PC-3 (cell line): ENCODE results near the gene MTMR2. TPM values are rescaled to one million over a fixed set of nuclear protein-coding genes. Genes with fewer than 3 reads are reported as not detected.

Experiments used
- ATAC-seq: fragments of 200-7000 bp; cut with Tn5 transposase; 2 replicates; pipeline ENCODE4 v1.9.1; 2020; ENCODE audit warnings: mild to moderate bottlenecking, moderate library complexity
- BruUV-seq: library from RNA; stranded (reverse); fragments of 400-500 nt; replicated peaks from 2 replicates; lab custom pipeline; 2021; lab: Mats Ljungman, UMichigan
- CTCF ChIA-PET: fragments of 300-600 bp; sonication (Branson Sonifier 250); formaldehyde crosslinking; loops from one replicate; lab custom pipeline; 2022; ENCODE audit warnings: antibody characterized with exemption; lab: Charles Lee
- POLR2A ChIA-PET: fragments of 300-600 bp; sonication (Branson Sonifier 250); formaldehyde crosslinking; loops from one replicate; lab custom pipeline; 2022; ENCODE audit warnings: antibody characterized with exemption; ENCODE audit not compliant: unreplicated experiment; lab: Charles Lee
- DNase-seq: peaks from one replicate; pipeline ENCODE4 v3.0.0-alpha.2; 2015
- H2AFZ ChIP-seq: fragments of 300-600 bp; sonication (generic); 2 replicates; pipeline ENCODE4 v1.6.0; 2016; ENCODE audit warnings: antibody characterized with exemption, low read length
- H3F3A ChIP-seq: fragments of 300-600 bp; sonication (generic); one replicate; pipeline ENCODE4 v1.6.0; 2017; ENCODE audit warnings: antibody characterized with exemption, low read length, control low read depth, mild to moderate bottlenecking; ENCODE audit not compliant: unreplicated experiment
- H3K27ac ChIP-seq: fragments of 300-600 bp; sonication (generic); 2 replicates; pipeline ENCODE4 v1.5.1; 2016; ENCODE audit warnings: mild to moderate bottlenecking, low read length
- H3K27me3 ChIP-seq: fragments of 300-600 bp; sonication (generic); 2 replicates; pipeline ENCODE4 v1.6.1; 2016; ENCODE audit warnings: low read length, mixed read lengths
- H3K36me3 ChIP-seq: fragments of 300-600 bp; sonication (generic); 2 replicates; pipeline ENCODE4 v1.6.1; 2016; ENCODE audit warnings: low read depth, mixed run types, low read length, mixed read lengths
- H3K4me1 ChIP-seq: fragments of 300-600 bp; sonication (generic); 2 replicates; pipeline ENCODE4 v1.5.1; 2016; ENCODE audit warnings: low read length; ENCODE audit not compliant: insufficient read depth
- H3K4me2 ChIP-seq: fragments of 300-600 bp; sonication (generic); 2 replicates; pipeline ENCODE4 v1.6.0; 2016; ENCODE audit warnings: low read length
- H3K4me3 ChIP-seq: fragments of 300-600 bp; sonication (generic); 2 replicates; pipeline ENCODE4 v1.5.1; 2016; ENCODE audit warnings: mild to moderate bottlenecking, low read length, mixed read lengths
- H3K79me2 ChIP-seq: fragments of 300-600 bp; sonication (generic); 2 replicates; pipeline ENCODE4 v1.6.1; 2017; ENCODE audit warnings: low read length, mixed read lengths
- H3K9ac ChIP-seq: fragments of 300-600 bp; sonication (generic); 2 replicates; pipeline ENCODE4 v1.6.0; 2016; ENCODE audit warnings: mild to moderate bottlenecking, low read length
- H3K9me2 ChIP-seq: fragments of 300-600 bp; sonication (generic); replicated peaks from 2 replicates; pipeline ENCODE4 v1.6.1; 2016; ENCODE audit warnings: mixed run types, low read length, mixed read lengths
- H3K9me3 ChIP-seq: fragments of 300-600 bp; sonication (generic); 2 replicates; pipeline ENCODE4 v1.6.1; 2016; ENCODE audit warnings: low read length, mixed read lengths
- H4K20me1 ChIP-seq: fragments of 300-600 bp; sonication (generic); 2 replicates; pipeline ENCODE4 v1.6.1; 2016; ENCODE audit warnings: low read length, mixed read lengths
- EZH2 ChIP-seq: fragments of 300-600 bp; sonication (generic); IDR thresholded peaks from one replicate; pipeline ENCODE4 v1.6.1; 2017; ENCODE audit warnings: antibody characterized with exemption, mild to moderate bottlenecking, low read length; ENCODE audit not compliant: unreplicated experiment
- EZH2phosphoT487 ChIP-seq: fragments of 300-600 bp; sonication (generic); IDR thresholded peaks from 2 replicates; pipeline ENCODE4 v1.6.1; 2018; ENCODE audit warnings: mild to moderate bottlenecking, antibody characterized with exemption, low read length, borderline replicate concordance
- intact Hi-C: fragments of 100-400 bp; cut with micrococcal nuclease; formaldehyde crosslinking; loops from 2 replicates; pipeline ENCODE4 v1.9.0; 2023
- total RNA-seq: library from RNA; depleted of rRNA; stranded (reverse); fragments of >200 nt; gene quantifications from 2 replicates; pipeline ENCODE4 v1.2.3, GENCODE V29; 2014
- TF ChIP-seq, protein P1 (sequence below): fragments of 300-600 bp; sonication (generic); conservative IDR thresholded peaks from 2 replicates; pipeline ENCODE4 v1.5.1; 2017; ENCODE audit warnings: antibody characterized with exemption, low read depth, mild to moderate bottlenecking, low read length

MTMR2 gene
- total RNA-seq, 1 experiment from 2014 or later, result 31.7 TPM

DNA sequence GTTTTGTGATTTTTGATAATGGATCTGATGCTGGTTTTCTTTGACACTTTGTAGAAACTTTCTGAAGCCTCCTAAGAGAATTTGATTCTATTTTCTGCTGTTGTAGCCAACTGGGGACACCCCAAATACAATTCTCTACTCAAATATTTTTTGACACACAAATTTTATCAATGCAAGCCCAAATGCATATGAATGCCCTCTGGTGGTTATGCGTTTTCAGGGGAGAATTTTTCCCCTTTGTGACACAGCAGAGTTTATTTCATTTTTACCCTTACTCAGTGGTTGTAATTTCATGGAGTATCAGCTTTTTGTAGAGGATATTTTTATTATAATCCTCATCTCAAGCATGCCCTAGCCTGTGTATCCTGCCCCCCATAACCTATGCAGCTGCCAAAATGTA lies 44.7 kb upstream of the MTMR2 start:
- Histone ChIP-seq H3K4me3 (no peak overlapping the region), H3K9ac (no peak overlapping the region), H3F3A (no peaks in the 10 kb centered on the region), H2AFZ (no peak overlapping the region), H4K20me1 (no peaks in the 10 kb centered on the region), H3K9me2 (no peaks in the 10 kb centered on the region), H3K9me3 (no peaks in the 10 kb centered on the region), H3K79me2 (no peaks in the 10 kb centered on the region), H3K27me3 (no peaks in the 10 kb centered on the region), H3K4me2 (no peak overlapping the region), H3K4me1 (no peaks in the 10 kb centered on the region), H3K27ac (no peak overlapping the region), H3K36me3 (no peaks in the 10 kb centered on the region)
- intact Hi-C loops, result loop anchor here (1.0 to 2.0 kb wide), 2 partner anchors 44 to 132 kb away; partner anchors contain the start of gene MTMR2
- ChIA-PET CTCF (interaction anchor here (0.5 to 1.7 kb wide), 3 partner anchors 119 to 425 kb away, joined by 3 to 5 read pairs (median 4); no protein-coding TSS in a partner anchor), POLR2A (no interaction called here)
- TF ChIP-seq EZH2, result no peak
- TF ChIP-seq, protein P1, sequence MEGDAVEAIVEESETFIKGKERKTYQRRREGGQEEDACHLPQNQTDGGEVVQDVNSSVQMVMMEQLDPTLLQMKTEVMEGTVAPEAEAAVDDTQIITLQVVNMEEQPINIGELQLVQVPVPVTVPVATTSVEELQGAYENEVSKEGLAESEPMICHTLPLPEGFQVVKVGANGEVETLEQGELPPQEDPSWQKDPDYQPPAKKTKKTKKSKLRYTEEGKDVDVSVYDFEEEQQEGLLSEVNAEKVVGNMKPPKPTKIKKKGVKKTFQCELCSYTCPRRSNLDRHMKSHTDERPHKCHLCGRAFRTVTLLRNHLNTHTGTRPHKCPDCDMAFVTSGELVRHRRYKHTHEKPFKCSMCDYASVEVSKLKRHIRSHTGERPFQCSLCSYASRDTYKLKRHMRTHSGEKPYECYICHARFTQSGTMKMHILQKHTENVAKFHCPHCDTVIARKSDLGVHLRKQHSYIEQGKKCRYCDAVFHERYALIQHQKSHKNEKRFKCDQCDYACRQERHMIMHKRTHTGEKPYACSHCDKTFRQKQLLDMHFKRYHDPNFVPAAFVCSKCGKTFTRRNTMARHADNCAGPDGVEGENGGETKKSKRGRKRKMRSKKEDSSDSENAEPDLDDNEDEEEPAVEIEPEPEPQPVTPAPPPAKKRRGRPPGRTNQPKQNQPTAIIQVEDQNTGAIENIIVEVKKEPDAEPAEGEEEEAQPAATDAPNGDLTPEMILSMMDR, result peak; percentile 80
- no peak for TF ChIP-seq EZH2phosphoT487
- BruUV-seq, result no TSS peak
- ATAC-seq, result no peak; the same call in 1 of the 2 replicates
- peak; percentile 56 for DNase-seq

DNA sequence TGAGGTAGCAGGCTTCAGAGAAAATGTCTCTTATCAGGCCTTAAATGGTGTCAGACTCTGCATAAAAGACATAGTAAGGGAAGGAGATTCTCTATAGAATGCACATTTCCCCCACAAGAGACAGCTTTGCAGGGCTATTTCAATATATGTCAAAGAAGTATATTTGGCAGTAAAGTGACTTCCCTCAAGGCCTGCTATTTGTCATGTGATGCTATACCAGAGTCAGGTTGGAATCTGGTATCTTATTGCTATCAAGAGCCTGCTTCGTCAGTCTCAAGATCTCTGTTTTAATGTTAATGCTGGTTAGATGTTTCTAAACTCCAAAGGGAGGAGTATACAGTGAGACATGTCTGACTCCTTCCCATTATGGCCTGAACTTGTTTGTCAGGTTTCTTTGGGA lies 40.4 kb upstream of the MTMR2 start:
- Histone ChIP-seq H3F3A (no peaks in the 10 kb centered on the region), H3K27ac (no peak overlapping the region), H3K36me3 (no peaks in the 10 kb centered on the region), H3K4me3 (no peak overlapping the region), H3K9me3 (no peaks in the 10 kb centered on the region), H3K4me1 (no peaks in the 10 kb centered on the region), H3K4me2 (no peak overlapping the region), H3K9me2 (no peaks in the 10 kb centered on the region), H3K9ac (no peak overlapping the region), H4K20me1 (no peaks in the 10 kb centered on the region), H3K27me3 (no peaks in the 10 kb centered on the region), H3K79me2 (no peaks in the 10 kb centered on the region), H2AFZ (no peak overlapping the region)
- intact Hi-C loops, result no loop called here
- no peak for ATAC-seq
- BruUV-seq, result no TSS peak
- CTCF ChIA-PET, result no interaction called here
- TF ChIP-seq EZH2, result no peak
- TF ChIP-seq, protein P1, result no peak
- no peak for TF ChIP-seq EZH2phosphoT487
- POLR2A ChIA-PET, result no interaction called here
- no peak for DNase-seq

DNA sequence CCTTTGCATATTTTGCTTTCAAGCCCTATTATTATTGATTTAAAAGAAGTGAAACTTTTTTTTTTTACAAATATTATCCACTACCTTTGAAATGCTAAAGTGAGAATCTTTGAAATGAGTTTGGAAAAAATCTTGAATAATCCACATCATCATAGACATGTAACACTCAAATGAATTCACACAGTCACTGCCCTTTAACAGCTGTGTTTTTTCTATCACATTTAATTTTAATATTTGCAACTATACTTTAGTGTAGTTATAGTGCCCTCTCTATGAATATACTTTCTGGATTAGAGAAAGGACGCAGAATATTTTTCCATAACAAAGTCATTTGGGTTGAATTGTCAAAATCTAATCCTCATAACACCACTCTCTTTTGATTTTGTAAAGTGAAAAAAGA lies 37.9 kb upstream of the MTMR2 start:
- BruUV-seq, result no TSS peak
- H4K20me1 ChIP-seq, result no peaks in the 10 kb centered on the region
- H3K4me1 ChIP-seq, result no peaks in the 10 kb centered on the region
- DNase-seq, result no peak
- no peaks in the 10 kb centered on the region for H3K36me3 ChIP-seq
- POLR2A ChIA-PET, result no interaction called here
- CTCF ChIA-PET, result no interaction called here
- no peak overlapping the region for H3K4me2 ChIP-seq
- H3K27me3 ChIP-seq, result no peaks in the 10 kb centered on the region
- H3K27ac ChIP-seq, result no peak overlapping the region
- TF ChIP-seq EZH2 (no peak), EZH2phosphoT487 (no peak)
- TF ChIP-seq, protein P1, result no peak
- H3K9me3 ChIP-seq, result no peaks in the 10 kb centered on the region
- H3K79me2 ChIP-seq, result no peaks in the 10 kb centered on the region
- no peak for ATAC-seq
- no peak overlapping the region for H2AFZ ChIP-seq
- intact Hi-C loops, result no loop called here
- H3K4me3 ChIP-seq, result no peak overlapping the region
- H3K9ac ChIP-seq, result no peak overlapping the region
- H3K9me2 ChIP-seq, result no peaks in the 10 kb centered on the region
- H3F3A ChIP-seq, result no peaks in the 10 kb centered on the region
